ENCODE results near the gene COX20.

The COX20 gene

GRCh38 chr1:244874974-244875579 lies 39.6 kb downstream of the COX20 start:
- no peak for DNase-seq (ENCODE audit: low spot score)

GRCh38 chr1:244876228-244876910 lies 40.9 kb downstream of the COX20 start:
- DNase-seq (ENCODE audit: low spot score): peak; percentile 34

- no peak for DNase-seq (ENCODE audit: low spot score)
These were observed 43.2 kb downstream of the COX20 start for GRCh38 chr1:244878681-244879080.

GRCh38 chr1:244881552-244882280 lies 46.3 kb downstream of the COX20 start:
- no peak for DNase-seq (ENCODE audit: low spot score)

GRCh38 chr1:244887281-244887680 lies 51.8 kb downstream of the COX20 start:
- no peak for DNase-seq (ENCODE audit: low spot score)

- DNase-seq (ENCODE audit: low spot score): no peak
These were observed 58.4 kb downstream of the COX20 start for GRCh38 chr1:244893836-244894235.

All from LoVo (cell line).